Stimulated activated CD4-positive, alpha-beta T cell treated with anti-CD3 and anti-CD28 coated beads, Interleukin-12 subunit alpha, Interleukin-12 subunit beta, amount 100 ng/mL, for 4 hours (primary cell): ENCODE data around the gene COG7.
"Not testable (repeated sequence)": the region's sequence is repeated elsewhere in the genome, so short reads cannot be mapped to it uniquely, and the experiment has no call there.

Experiments
- DNase-seq: peaks from one replicate; pipeline ENCODE4 v3.0.0-alpha.2; 2020

COG7 gene

DNA sequence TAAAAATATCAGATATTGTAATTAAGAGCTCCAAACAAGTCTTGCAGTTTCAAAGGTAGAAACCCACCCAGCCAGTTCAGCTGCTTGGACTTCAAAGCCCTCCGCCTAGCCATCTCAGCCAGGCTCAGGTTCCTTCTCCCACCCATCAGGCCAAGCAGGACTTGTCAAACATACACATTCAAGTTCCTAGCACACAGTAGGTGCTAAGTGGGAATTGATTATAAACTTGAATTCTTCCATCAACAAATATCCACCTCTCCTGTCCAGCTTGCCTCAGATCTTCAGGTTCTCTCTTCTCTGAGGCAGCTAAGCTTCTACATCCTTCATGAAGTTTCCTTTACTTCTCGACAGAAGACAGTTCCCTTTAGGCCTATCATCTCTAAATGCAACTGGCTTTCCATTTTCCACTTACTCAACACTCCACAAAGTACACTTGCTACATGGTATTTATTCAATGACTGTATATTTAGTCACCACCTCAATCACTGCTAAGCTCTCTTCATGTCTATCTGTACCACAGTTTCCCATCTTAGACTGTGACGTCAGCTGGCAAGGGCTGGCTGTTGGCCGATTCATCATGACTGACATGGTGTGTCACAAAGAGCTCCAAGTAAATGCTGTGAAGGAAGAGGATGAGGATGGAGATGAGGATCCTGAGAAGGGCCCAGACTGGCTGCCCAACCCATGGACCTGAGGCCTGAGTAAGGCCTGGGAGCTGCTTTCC lies 13.3 kb upstream of the COG7 start:
- no peak for DNase-seq

DNA sequence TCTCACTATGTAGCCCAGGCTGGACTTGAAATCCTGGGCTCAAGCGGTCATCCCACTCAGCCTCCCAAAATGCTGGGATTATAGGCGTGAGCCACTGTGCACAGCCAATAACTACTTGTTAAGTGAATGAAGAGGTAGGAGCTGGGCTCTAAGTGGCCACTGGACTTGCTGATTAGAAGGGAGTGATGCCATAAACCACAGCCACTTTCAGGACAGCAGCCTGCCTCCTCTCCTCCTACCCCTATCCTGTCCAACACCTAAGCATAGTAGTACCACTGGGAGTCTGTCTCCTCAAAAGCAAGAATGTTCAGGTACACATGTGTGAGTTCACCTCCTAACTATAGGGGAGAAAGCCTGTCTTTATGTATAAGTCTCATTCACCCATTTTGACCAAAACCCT lies 12.2 kb upstream of the COG7 start:
- DNase-seq: no peak

DNA sequence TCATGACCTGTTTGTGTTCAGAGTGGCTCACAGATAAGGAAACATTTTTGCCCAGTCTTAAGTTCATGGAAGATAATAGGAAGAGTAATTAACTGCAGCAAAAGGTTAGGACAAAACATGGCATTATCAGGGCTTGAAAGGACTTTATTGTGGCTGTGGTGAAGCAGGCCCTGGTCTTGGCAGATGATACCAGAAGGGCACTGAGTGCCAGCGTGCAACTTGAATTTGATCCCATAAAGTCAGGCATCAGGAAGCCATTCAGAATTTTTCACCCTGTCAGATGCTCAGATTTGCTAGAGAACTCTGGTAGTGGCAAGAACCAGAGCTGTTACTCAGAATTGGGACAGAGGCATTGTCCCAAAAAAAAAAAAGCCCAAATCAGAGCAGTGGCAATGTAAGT lies 11.2 kb upstream of the COG7 start:
- DNase-seq: no peak

DNA sequence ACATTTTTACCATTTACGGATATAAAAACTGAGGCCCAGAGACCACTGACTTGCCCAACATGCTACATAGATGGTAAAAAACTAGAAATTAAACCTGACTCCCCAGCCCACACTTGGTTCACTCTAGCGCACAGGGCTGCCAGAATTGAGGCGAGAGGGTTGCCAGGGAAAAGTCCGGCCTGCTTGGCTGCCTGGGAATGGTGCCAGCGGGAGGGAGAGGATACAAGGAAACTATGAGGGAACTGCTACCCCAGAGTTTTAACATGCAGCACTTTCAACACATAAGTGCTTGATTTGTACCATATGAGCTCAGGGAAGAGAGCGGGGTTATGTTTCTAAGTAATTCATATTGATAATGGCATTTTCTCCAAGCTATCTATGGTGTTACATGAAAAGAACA lies 10.0 kb upstream of the COG7 start:
- DNase-seq: not testable (repeated sequence)

DNA sequence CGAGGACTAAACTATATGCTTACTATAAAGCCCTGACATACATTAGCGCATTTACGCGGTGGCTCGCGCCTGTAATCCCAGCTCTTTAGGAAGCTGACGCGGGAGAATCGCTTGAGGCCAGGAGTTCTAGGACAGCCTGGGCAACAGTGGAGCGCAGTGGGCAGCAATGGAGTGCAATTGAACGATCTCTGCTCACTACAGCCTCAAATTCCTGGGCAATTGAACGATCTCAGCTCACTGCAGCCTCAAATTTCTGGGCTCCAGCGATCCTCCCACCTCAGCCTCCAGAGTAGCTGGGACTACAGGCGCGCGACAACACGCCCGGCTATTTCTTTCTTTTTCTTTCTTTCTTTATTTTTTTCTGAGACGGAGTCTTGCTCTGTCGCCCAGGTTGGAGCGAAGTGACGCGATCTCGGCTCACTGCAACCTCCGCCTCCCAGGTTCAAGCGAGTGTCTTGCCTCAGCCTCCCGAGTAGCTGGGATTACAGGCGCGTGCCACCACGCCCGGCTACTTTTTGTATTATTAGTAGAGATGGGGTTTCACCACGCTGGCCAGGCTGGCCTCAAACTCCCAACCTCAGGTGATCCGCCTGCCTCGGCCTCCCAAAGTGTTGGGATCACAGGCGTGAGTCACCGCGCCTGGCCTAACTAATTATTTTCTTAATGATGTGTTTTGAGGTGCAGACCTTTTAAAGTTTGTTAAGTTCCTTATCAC lies 506 bp upstream of the COG7 start:
- no peak for DNase-seq

DNA sequence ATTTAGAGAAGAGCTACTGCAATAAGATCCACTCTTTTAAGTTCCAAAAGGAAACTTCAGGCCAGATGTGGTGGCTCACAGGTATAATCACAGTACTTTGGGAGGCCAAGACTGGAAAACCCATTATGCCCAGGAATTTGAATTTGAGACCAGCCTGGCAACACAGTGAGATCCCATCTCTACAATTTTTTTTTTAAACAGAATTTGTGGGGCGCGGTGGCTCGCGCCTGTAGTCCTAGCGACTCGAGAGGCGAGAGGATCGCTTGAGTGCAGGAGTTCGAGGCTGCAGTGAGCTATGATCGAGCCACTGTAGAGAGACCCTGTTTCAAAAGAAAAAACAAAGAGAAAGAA lies 793 bp downstream of the COG7 start:
- DNase-seq: no peak

DNA sequence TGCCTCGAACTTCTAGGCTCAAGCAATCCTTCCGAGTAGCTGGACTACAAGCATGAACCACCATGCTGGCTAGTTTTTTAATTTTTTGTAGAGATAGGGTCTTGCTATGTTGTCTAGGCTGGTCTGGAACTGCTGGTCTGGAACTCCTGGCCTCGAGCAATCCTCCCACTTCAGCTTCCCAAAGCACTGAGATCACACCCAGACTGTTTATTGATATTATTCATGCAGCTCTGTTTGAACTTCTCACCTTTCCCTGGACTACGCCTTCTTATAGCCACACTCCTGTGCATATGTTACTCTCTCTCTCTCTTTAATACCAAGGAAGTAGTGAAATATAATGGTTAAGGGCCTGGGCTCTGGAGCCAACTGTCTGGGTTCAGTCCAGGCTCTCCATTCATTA lies 4.6 kb downstream of the COG7 start:
- DNase-seq: no peak

DNA sequence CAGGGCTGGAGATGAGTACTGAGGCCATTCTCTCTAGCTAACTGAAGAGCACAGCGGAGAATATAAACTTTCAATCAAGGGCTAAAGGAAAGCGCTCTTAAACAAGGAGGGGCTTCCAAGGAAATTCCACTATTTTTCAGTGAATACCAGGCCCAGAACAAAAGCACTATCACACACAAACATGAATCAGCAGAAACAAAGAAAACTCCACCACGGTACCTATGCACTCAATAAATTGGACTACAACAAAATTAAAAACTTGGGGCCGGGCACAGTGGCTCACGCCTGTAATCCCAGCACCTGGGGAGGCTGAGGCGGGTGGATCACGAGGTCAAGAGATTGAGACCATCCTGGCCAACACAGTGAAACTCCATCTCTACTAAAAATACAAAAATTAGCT lies 15.4 kb downstream of the COG7 start:
- DNase-seq: not testable (repeated sequence)

DNA sequence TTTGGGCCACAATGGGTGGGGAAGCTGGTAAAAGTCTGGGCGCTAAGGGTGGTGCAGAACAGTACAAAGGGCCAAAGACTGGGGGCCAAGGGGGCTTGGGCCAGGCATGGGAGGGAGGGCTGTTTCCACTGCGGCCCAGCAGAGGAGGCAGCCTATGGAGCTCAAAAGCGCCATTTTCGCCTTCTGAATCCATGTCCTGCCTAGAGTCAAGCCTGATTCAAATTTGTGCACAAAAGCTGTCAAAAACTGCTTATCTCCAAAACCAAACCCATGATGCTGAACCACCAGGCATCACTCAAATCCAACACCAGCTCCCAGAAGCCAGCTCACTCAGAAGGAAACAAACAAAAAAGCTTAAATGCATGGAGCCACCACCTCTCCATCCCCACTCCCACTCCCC lies 16.0 kb downstream of the COG7 start:
- DNase-seq: no peak

DNA sequence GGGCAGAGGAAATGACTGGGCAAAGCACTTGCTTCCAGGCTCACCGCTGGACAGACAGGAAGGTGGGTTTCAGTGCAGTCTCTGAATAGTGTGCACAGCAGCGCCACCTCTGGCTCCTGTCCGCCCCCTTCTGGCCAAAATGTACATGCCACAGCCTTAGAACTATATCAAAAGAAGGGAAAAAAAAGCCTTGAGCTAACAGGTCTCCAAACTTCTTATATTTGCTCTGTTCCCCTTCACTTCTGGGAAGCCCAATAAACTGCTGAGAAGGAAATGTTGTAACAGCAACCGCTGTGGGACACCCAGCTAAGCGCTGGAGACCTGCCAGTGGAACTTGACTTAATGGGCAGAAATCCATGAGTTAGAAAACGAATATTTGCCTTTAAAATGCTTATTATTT lies 17.5 kb downstream of the COG7 start:
- DNase-seq: peak; percentile 55

DNA sequence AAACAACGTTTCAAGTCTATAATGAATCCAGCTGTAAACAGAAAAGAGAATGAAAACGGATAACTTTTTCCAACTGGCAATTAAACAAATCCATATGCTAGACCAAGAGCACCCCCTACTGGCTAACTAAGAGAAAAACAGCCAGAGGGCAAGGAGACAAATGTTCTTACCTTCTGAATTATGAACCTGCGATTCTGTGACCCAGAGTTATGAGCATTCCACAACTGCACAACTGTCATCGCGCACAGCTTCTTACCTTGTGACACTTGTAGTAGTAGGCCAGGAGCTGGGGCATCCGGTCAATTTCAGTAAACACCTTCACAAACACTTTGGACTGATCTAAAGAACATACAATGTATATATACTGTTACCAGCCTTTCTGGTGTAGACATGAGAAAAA lies 18.6 kb downstream of the COG7 start:
- DNase-seq: no peak

DNA sequence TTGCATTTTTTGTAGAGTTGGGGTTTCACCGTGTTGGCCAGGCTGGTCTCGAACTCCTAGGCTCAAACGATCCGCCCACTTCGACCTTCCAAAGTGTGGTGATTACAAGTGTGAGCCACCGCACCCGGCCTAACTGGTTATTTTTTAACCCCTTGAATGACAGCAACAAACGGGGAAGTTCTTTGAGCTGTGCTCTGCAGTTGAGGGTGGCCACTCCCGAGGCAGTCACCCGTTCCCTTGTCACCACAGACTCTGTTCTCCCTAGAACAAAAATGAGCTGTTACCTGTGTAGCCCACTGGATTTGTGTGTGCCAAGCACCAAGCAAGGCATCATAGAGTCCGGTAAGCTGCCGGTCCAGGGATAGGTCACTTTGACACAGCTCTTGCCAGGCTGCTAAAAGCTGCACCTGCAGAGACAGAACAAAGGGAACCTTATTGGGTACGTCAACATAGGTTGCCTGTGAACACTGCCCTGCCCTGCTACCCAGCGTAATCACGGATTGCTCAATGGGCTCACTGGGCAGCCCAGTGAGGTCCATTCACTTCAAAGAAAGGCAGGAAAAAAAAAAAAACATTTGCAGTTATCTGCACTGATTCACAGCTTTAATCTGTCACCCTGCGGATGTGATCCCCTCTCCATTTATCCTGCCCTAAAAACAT lies 19.6 kb downstream of the COG7 start:
- DNase-seq: no peak

DNA sequence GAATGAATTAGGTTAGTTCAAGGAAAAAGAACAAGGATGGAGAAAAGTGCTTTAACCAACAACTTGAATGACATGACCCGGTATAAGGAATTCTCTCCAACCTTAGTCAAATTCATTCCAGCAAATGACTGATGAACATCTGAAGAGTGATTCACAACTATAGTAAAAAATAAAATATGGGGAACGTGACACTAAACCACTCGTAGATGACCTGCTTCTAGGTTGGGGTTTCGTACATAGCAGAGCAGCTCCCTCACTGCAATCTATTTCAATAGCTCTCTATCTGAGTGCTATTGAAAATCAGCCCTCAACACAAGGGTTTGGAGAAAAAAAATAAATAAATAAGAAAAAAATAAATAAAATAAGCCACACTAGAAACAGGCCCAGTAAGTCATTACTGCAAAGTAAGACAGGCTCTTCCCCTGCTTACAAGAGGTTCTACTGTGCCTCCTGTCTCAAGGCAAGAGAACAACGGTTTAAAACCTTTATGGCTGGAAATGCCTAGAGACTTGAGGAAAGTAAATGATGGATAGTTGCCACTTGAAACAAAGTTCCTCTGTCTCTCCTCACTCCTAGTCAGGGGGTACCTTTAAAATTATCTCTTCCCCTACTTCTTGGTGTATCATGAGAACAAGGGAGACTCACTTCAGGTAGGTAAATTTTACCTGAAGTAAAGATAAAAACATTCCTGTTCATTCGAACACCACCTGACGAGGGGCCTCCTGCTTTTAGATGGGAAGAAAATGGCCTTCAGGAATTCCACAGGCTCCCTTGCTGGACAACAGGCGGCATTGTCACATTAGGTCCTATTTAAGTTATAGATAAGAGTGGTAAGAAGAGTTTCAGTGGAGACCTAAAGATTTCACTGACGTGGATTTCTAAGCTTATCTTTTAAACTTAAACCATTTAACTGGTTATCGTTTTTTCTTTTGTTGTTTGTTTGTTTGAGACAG lies 20.5 kb downstream of the COG7 start:
- DNase-seq: no peak

DNA sequence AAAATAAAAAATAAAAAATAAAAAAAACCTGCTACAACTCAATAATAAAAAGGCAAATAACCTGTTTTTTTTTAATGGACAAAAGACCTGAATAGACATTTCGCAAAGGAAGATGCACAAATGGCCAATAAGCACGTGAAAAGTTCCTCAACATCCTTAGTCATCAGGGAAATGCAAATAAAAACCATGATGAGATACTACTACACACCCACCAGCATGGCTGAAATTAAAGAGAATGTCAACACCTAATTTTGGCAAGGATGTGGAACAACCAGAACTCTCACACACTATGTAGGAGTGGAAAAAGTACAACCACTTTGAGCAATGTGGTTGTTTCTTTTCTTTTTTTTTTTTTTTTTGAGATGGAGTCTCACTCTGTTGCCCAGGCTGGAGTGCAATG lies 24.6 kb downstream of the COG7 start:
- DNase-seq: no peak

DNA sequence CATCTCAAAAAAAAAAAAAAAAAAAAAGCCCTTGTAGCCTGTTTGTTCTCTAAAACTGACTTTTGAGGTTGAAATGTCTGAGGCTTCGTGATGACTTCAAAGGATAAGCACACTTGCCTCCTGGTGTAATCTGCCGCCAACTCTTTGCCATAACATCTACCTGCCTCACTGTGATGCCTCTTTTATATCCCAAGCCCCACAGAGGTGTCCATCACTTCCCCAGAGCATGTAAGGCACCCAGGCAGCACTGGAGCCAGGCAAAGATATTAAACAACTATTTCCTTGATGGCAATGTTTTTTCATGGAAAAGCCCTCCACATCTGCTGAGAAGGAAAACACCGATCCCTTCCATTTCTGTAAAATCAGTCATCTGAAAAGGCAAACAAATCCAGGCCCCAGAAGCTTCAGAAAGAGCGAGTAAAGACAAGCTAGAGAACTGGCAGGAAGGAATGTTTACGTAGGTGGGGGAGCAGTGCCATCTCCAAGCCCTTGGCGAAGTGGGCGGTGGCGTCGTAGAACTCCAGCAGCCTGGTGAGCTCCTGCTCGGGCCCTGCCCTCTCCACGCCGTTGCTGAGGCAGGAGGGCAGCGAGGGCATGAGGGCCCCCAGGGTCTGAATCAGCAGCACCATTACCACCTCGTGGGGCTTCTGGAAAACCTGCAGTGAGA lies 28.6 kb downstream of the COG7 start:
- DNase-seq: no peak

DNA sequence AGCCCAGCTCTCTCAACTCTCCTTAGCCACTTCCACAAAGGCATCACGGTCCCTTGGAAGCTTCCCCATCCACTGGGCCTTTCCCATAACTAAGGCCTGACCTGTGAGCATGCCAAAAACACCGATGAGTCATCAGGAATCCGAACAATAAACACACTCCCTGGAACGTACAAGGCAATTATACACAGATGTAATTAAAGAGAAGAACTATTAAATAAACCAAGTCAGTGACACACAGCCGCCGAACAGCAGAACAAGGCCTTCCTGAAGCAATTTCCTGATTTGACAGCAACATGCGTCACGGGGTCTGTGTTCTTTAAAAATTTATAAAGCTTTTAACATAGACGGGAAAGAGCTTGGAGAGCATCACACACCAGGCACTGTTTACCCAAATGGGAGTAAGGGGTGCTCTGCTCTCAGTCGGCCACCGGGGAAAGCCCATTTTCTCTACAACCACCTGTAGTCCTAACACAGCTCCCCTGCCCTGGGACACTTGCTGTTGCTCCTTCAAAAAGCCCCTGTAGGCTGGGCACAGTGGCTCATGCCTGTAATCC lies 29.4 kb downstream of the COG7 start:
- no peak for DNase-seq

DNA sequence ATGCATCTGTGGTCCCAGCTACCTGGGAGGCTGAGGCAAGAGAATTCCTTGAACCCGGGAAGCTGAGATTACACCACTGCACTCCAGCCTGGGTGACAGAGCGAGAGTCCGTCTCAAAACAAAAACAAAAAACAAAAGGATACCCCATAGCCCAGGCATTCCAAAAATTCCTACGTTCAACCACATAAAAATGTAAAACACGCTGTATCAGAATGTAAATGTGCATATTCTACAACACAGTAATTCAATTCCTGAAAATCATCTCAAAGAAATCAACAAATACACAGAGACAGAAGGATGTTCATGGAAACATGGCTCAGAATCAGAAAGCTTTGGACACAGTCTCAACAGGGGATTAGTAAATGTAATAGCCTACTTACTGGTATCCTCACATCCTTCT lies 33.0 kb downstream of the COG7 start:
- DNase-seq: no peak

DNA sequence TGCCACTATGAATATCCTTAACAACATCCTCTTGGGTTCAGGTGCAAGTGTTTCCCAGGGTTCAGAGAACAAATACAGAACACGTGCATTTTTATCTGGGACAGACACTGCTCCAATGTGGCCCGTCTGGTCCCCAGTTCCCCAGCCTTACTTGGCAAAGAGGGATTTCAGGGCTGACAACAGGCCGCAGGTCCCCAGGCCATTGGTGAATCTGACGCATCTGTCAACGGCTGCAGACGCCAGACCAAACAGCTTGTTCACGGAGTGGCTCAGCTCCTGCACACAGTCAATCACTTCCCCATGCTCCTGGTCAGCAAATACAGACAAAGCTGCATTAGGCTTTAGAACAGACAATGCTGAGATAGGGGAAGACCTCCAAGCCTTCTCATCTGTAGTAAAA lies 36.2 kb downstream of the COG7 start:
- DNase-seq: no peak

DNA sequence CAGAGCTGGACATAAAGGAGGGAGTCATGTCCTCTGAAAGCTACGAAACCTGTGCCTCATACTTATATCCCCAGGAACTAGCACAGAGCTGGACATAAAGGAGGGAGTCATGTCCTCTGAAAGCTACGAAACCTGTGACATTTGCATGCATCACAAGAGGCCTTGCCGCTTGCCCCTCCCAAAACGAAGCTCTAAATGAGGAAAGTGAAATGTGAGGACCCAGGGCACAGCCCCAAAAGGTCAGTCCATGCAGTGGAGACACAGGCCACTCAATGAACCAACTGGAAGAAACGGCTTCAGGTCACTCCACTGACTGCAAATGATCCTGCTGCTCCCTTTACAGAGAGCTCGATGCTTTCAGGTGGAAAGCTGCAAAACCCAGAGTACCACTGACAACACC lies 38.3 kb downstream of the COG7 start:
- no peak for DNase-seq

DNA sequence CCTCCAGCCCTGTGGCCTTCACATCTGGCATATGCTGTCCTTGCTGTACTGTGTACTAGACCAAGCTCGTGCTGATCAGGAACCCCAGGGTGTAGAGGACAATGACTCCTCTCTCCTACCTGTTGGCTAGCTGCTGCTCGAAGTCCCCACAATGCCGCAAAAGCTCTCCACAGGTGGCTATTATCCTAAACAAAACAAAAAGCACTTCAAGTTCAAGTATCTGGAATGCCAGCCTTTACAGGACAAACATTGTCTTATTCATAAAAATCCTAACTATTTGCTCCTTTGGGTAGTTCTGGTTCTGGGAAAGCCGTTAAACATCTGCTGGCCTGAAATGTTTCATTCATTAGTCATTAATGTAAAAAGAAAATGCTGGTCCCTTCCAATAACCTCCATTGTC lies 42.8 kb downstream of the COG7 start:
- DNase-seq: no peak

DNA sequence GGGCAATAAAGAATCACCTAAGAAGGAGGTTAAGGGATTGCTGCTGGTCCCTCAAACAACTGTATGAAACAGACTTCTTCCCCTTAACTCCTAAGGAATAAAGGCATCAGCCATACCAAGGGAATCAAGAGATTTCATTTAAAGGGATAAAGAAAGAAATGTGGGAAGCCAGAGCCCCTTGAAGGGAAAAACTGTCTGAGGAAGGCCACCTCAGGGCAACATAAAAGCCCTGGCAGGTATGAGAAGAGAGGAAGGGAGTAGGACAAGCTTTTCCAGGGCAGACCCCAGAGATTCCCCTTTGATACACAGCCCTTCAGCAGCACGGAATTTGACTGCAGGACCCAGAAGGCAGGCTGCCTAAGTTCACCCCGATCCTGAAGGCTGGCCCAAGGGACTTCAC lies 43.5 kb downstream of the COG7 start:
- DNase-seq: no peak

DNA sequence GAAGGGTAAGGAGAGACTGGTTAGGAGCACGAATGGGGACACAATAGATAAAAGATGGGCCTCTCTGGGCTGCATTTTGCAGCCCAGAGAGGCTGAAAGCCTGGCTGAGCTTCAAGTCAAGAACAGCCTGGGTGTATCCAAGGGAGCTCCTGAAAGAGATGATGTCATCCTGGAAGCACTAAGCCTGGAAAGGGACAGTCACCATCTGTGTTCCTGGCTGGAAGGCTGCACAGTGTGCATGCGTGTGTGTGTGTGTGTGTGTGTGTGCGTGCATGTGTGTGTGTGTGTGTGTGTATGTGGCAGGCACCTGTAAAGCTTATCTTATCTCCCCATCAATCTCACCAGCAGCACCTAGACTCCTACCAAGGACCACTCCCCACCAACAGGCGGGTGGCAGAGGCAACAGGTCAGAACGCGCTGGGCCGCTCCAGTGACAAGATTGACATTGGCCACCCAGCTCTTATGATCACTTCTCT lies 44.1 kb downstream of the COG7 start:
- DNase-seq: no peak
